ENCODE measurements around the gene MKNK1. TPM values are rescaled to one million over a fixed set of nuclear protein-coding genes. Genes with fewer than 3 reads are reported as not detected.

MKNK1 gene
- total RNA-seq, 4 donors from 2014 or later: 4.9 to 53.0 (median 24.3) TPM

- Histone ChIP-seq H3K9me3 (no peaks in the 10 kb centered on the region), H3K27me3 (no peaks in the 10 kb centered on the region), H3K27ac (no peak overlapping the region), H3K4me1 (no peaks in the 10 kb centered on the region), H3K36me3 (no peaks in the 10 kb centered on the region), H3K4me3 (no peak overlapping the region)
- DNase-seq: peak; percentile 58 to 74
- intact Hi-C loops (cut with DNase I; ENCODE audit: low total_unique reads): no loop called here
- no peak for TF ChIP-seq POLR2A (IDR thresholded peaks at IDR 0.05)
- TF ChIP-seq, protein P1, sequence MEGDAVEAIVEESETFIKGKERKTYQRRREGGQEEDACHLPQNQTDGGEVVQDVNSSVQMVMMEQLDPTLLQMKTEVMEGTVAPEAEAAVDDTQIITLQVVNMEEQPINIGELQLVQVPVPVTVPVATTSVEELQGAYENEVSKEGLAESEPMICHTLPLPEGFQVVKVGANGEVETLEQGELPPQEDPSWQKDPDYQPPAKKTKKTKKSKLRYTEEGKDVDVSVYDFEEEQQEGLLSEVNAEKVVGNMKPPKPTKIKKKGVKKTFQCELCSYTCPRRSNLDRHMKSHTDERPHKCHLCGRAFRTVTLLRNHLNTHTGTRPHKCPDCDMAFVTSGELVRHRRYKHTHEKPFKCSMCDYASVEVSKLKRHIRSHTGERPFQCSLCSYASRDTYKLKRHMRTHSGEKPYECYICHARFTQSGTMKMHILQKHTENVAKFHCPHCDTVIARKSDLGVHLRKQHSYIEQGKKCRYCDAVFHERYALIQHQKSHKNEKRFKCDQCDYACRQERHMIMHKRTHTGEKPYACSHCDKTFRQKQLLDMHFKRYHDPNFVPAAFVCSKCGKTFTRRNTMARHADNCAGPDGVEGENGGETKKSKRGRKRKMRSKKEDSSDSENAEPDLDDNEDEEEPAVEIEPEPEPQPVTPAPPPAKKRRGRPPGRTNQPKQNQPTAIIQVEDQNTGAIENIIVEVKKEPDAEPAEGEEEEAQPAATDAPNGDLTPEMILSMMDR (IDR thresholded peaks at IDR 0.05): peak; percentile 63 to 83 (median 76)
Observed at GRCh38 chr1:46527474-46528296, 76.4 kb downstream of the MKNK1 start.

DNA sequence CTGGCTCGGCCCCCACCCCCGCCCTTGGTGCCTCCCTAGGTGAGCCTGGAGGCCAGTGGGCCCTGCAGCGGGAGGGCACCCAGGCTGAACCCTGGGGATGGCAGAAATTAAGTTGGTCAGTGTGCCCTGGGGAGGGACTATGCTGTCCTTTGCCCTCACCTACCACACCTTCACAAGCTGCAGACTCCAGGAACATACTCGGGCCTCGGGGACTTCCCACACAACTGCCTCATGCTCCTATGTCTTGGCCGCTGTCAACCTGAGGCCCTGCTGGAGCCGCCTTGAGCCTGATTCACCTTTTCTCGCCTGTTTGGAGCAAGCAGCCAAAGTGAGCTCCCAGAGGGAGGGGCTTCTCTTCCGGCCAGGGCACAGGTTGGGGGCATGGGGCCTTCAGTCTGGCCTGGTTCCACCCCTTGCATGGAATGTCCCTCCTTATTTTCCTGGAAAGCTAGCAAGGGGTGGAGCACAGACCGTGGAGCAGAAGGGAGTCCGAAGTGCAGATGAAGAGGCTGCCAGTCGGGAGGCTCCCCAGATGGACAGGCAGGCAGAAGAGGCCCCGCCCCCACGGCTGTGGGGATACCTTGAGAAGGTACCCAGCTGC lies 77.3 kb downstream of the MKNK1 start:
- DNase-seq: no peak
- intact Hi-C loops (cut with DNase I; ENCODE audit: low total_unique reads): no loop called here
- H3K27ac ChIP-seq: no peak overlapping the region
- no peaks in the 10 kb centered on the region for H3K4me1 ChIP-seq
- TF ChIP-seq POLR2A (IDR thresholded peaks at IDR 0.05): no peak
- TF ChIP-seq, protein P1 (IDR thresholded peaks at IDR 0.05): no peak
- H3K27me3 ChIP-seq: no peaks in the 10 kb centered on the region
- no peaks in the 10 kb centered on the region for H3K36me3 ChIP-seq
- no peak overlapping the region for H3K4me3 ChIP-seq
- no peaks in the 10 kb centered on the region for H3K9me3 ChIP-seq

GRCh38 chr1:46526013-46526690 lies 77.9 kb downstream of the MKNK1 start:
- no peaks in the 10 kb centered on the region for H3K27me3 ChIP-seq
- intact Hi-C loops (cut with DNase I; ENCODE audit: low total_unique reads): no loop called here

GRCh38 chr1:46525253-46525983 lies 78.7 kb downstream of the MKNK1 start:
- no peaks in the 10 kb centered on the region for H3K36me3 ChIP-seq

More at GRCh38 chr1:46526013-46526690, 77.9 kb downstream of the MKNK1 start:
- no peak overlapping the region for H3K4me3 ChIP-seq
- no peaks in the 10 kb centered on the region for H3K36me3 ChIP-seq
- H3K9me3 ChIP-seq: no peaks in the 10 kb centered on the region
- no peaks in the 10 kb centered on the region for H3K4me1 ChIP-seq
- TF ChIP-seq POLR2A (IDR thresholded peaks at IDR 0.05): no peak
- TF ChIP-seq, protein P1 (IDR thresholded peaks at IDR 0.05): no peak
- DNase-seq: no peak
- H3K27ac ChIP-seq: no peak overlapping the region

More at GRCh38 chr1:46525253-46525983, 78.7 kb downstream of the MKNK1 start:
- H3K27me3 ChIP-seq: no peaks in the 10 kb centered on the region
- H3K4me3 ChIP-seq: no peak overlapping the region
- DNase-seq: no peak
- intact Hi-C loops (cut with DNase I; ENCODE audit: low total_unique reads): no loop called here
- H3K9me3 ChIP-seq: no peaks in the 10 kb centered on the region
- H3K27ac ChIP-seq: no peak overlapping the region
- H3K4me1 ChIP-seq: no peaks in the 10 kb centered on the region
- TF ChIP-seq, protein P1 (IDR thresholded peaks at IDR 0.05): no peak
- no peak for TF ChIP-seq POLR2A (IDR thresholded peaks at IDR 0.05)

All from uterus (tissue), 4 donors.